HG03460 (cell line): ENCODE data around the gene ULK2.
"Not testable (repeated sequence)": the region's sequence is repeated elsewhere in the genome, so short reads cannot be mapped to it uniquely, and the experiment has no call there.

Experiments
- ATAC-seq: cut with Tn5 transposase; IDR thresholded peaks from one replicate; pipeline ENCODE4 v1.9.1; 2021; ENCODE audit not compliant: unreplicated experiment

Gene ULK2

DNA sequence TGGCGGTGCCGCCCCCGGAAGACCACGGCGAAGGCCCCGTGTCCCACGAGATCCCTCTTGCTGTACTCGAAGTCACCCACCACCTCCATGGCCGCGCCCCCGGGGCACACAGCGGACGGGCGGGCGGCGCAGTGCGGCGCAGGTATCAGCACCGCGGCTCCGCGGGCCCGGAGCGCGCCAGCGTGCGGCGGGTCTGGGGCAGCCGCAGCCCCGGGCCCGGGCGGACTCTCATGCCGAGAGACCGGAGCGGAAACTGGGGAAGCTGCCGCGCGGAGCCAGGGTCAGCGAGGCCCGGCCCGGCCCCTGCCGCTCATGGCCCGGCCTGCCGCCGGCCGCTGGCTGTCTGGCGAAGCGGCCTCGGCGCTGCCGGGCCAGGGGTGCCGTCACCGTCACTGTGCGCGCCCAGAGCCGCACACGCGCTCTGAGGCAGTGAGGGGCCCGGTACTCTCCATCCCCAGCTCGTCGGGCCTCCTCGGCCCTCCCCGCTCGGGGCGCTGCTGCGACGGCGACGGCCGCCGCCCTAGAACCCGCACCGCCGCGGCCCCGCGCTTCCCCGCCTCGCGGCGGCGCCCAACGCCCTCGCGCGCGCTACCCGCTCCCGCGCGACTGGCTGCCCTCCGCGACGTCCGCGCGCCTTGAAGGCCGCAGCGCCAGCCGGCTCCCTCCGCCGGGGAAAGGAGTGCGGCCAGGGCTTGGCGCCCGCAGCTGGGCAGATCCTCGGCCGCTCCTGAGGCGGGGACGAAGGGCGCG lies at the start of gene ULK2:
Gene ULK2, minus strand, starts transcription at position 608 of the 750 bp plus-strand sequence. Its CDS starts 519 bp downstream, at position 89.
- no peak for ATAC-seq

DNA sequence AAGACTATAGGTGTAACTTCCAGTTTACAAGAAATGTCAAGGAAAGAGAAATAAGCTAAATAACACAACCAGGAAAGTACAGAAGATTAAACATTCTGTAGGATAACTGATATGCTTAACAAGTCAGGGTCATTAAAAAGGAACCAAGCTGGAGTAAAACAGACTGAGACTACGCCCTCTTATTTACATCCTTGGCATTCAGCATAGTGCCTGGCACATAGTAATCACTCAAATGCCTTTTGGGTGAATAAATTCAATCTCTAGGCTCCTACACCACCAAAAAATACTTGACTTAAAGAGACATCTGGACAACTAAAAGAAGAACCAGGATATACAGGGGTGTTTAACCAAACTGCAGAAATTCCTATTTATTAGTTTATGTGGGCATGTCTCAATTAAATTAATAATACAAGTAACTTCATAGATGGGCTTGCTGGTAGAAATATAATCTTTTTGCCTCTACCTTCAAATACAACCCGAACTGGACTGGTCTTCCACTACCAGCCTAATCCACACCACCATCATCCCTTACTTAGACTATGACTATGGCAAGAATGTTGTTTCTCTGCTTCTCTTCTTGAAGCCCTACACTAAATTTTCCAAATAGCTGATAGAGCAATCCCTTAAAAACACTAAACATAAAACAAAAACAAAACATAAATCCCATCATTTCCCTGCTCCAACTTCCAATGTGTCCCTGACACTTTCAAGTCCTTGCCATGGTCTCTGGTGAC lies 47.7 kb upstream of the ULK2 start:
- no peak for ATAC-seq

DNA sequence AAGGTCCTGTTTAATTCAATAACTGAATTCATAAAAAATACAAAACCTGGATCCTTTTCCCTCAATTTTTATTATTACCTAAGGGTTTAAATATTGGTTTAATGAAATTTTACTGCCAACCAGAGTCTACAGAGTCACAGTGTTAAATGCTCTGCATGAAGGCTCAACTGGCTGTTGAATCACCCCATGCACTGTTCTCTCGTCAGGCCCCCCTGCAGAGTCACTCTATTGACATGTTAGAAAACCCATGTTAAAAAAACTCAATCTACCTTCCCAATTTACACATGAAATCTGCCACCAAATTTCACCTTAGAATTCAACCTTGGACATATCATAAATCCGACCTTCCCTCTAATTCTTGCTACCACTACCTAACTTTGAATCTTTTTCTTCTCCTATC lies 43.3 kb upstream of the ULK2 start:
- no peak for ATAC-seq

DNA sequence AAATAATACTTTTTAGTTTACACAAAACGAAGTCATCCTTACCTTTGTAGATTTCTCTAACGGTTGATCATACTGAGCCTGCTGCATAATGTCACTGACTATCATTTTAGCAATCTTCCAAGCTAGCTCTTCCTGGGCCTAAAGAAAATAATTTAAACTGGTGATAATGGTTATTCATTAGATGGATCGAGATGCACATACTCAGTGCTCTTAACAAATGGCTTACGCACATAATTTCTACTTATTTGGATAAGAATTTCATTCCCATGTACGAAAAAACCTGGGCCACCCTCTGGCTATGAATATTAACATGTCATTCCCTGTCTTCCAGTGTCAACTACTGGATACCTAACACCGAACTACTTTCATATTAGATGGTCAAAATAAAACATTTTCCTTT lies 41.4 kb upstream of the ULK2 start:
- ATAC-seq, result no peak

DNA sequence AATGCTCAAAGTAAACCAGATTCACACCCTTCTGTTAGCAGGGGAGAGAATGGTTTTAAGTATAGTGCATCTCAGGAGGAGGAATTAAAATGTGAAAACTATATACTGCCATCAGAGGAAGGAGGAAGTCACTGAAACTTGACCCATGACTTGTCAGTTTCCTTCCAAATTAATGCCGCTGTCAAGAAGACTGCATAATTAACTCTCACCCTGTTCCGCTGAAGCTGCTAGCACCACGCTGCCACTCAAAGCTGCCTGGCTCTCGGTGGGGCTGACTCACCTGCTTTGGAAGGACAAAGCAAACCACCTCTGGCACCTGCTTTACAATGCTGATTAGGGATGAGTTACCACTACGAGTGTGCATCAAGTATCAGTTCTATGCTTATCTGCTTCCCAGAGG lies 37.8 kb upstream of the ULK2 start:
- no peak for ATAC-seq

DNA sequence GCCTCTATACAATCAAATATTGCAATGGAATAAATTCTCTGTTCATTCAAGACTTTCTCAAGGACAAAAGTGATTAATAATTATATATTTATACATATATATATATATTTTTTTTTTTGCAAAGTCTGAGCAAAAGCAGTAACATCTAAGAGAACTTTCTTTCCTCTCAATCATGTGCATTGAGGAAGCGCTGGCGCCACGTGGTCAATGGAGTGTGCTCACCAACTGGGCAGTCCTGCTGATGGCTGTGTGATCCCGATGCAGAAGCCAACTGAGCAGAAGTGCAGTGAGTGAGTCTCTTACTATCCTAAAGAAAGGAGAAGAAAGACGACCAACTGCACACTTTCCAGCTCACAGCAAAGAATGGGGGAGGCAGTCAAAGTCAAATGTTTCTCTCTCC lies 37.2 kb upstream of the ULK2 start:
- ATAC-seq, result no peak

DNA sequence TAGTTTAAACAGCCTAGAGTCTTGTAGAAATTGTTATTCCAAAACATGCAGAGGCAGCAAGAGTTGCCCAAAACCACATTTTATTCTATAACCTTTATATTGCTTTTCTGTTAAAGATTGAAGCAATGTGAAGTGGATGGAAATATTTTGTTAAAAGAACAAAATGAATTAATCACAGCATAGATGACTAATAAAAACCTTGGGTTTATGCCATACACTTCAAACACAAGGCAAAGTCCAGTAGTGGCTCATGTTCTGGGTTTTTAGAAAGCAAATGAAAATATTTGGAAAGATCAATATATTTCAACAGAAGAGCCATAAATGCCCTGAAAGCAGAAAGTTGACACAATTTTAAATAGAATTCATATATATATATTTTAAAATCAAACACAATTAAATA lies 36.7 kb upstream of the ULK2 start:
- ATAC-seq, result no peak

DNA sequence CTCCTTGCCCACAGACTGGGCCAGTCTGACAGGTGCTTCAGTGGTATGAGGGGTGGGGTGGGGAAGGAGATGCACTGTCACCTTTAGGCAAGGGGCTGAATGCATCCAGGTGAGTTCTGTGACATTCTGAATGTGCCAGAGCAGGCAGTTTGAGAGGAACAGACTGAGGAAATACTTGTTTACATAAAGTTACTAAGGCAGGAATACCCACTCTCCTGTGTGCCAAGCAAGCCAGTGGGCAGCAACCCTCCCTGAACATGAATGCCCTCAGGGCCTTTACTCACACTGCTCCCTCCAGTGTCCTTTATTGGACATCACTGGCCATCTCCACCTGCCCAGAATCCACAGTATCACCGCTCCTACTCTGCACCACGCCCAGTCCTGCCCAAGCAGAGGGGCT lies 33.1 kb upstream of the ULK2 start:
- ATAC-seq, result no peak

DNA sequence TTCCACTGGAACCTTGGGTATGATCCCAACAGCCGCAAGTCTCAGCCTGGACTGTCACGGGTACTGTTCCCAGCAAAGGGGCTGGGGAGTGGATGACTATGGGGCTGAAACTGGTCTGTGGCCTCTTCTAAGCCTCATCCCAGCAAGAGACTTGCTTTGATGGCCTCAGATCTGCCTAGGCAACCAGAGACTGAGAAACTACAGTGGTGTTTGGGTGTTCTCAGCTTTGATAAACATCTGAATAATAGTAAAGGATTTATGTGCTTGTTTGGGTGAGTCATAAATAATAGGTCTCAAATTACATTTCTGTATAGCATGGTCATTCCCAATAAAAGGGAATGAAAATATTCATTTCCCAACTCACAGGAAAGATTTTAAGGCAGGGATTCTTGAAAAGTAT lies 30.2 kb upstream of the ULK2 start:
- no peak for ATAC-seq

DNA sequence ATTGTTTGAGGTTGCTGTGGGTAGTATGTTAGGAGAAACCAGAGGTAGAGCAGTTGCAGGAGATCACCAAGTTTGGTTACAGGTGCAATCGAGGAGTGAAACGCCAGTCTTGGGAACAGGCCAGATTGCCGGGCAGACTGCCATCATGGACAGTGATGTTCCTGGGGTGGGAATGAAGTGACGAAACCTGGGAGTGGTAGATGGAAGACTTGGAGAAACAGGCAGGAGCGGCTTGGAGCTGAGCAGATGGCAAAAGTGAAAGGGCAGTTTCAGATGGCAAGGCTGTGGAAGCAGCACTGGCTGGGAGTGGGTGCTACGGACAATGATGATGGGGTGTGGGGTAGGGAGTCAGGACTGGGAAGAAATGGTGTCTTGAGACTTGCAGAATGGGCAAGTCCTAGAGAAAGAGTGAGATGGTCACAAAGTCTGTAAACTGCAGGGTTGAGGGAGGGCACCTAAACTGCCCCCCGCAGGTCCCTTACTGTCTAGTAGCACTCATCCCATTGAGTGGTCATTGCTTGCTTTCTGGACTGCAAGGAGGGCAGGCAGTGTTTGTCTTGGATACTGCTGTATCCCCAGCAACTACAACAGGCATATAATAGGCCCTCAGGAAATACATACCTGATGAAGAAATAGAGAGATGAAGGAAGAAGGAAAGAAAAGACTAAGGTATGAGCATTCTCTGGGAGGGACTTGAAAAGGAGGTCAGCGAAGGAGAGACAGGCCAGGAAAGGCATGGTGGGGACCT lies 29.5 kb upstream of the ULK2 start:
- no peak for ATAC-seq

DNA sequence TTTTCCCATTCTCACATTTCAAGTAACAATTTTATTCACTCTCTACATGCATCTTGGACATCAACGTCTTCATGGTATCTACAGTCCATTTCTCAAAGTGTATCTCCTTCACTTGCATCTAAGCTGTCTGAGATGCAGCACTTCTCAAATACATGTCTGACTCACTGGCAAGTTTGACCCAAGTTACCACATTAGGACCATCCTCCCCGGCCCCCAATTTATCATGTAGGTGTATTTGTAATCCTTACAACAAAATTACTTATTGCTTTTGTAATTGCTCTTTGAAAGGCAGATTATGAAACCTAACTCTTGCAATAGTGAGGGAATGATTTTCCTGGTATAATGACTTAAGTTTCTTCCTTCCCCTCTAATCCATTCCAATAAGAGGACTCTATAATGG lies 28.9 kb upstream of the ULK2 start:
- no peak for ATAC-seq

DNA sequence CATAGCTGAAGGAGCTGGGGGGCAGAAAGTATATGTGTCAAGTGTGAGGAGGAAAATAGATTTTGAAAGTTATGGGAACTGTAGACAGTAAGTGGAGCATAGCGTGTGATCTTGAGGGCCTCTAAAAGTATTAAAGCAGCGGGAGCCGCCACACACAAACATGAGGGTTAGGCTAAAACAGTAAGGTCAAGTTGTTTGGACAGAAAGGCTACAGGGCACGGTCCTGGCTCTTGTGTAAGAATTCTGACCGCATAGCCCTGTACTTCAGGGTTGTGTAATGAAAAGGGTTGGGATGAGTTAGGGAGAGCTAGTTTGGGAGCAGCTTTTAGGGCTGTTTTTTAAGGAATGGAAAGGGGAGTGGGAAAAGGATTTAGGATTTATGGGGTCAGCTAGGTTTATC lies 22.8 kb upstream of the ULK2 start:
- ATAC-seq, result not testable (repeated sequence)

DNA sequence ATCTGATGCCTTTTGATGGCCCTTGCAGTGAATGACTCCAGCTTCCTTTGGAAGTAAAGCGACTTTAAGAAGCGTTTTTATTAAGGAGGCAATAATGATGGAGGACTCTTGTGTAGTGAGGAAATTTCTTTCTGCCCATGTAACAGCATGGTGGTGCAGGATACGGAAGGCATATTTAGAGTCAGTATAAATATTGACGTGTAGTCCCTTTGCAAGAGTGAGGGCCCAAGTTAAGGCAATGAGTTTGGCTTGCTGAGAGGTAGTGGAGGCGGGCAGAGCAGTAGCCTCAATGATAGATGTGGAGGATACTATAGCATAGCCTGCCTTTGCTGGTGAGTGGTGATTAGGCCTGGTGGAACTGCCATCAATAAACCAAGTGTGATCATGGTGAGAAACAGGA lies 22.3 kb upstream of the ULK2 start:
- ATAC-seq, result not testable (repeated sequence)

DNA sequence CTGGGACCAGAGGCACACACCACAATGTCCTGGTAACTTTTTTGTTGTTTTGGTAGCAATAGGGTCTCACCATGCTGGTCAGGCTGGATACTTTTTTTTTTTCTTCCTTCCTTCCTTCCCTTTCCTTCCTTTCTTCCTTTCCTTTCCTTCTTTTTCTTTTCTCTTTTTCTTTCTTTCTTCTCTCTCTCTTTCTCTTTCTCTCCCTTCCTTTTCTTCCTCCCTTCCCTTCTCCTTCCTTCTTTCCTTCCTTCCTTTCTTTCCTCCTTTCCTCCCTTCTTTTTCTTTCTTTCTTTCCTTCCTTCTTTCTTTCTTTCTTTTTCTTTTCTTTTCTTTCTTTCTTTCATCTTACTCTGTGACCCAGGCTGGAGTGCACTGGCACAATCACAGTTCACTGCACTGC lies 18.4 kb upstream of the ULK2 start:
- no peak for ATAC-seq

DNA sequence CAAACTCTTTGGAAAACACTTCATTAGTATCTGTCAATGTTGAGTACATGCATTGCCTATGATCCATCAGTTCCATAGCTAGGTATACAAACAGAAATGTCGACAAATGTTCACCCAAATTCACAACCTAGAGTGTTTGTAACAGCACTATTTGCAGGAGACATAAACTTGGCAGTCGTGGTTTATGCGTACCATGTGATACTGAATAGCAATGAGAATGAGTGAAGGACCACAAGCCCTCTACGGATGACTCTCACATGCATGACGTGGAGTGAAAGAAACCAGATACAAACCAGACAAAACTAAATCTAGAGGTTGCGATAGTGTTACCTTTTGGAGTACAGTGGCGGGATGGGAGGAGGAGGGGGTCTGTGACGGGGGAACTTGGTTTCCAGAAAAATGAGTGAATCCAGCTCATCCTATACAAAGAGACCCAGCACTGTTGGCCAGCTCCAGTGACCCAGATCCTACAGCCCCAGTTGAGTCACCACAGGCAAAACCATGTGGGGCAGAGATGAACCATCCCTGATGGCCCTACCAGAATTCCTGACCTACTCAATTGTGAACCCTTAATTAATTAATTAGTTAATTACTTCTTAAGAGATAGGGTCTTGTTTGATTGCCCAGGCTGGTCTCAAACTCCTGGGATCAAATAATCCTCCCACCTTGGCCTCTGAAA lies 15.9 kb upstream of the ULK2 start:
- no peak for ATAC-seq

DNA sequence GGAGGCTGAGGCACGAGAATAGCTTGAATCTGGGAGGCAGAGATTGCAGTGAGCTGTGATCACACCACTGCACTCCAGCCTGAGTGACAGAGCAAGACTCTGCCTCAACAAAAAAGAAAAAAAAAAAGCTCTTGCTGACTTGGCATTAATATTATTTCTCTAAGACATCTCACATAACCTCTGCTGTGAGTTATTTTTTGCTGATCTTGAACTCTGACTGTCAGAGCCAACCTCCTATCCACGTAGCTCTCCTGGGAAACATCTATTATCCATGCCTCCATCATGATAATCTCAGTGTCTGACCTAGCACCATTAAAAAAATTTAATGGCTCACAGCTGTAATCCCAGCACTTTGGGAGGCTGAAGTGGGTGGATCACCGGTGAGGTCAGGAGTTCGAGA lies 12.7 kb upstream of the ULK2 start:
- no peak for ATAC-seq

DNA sequence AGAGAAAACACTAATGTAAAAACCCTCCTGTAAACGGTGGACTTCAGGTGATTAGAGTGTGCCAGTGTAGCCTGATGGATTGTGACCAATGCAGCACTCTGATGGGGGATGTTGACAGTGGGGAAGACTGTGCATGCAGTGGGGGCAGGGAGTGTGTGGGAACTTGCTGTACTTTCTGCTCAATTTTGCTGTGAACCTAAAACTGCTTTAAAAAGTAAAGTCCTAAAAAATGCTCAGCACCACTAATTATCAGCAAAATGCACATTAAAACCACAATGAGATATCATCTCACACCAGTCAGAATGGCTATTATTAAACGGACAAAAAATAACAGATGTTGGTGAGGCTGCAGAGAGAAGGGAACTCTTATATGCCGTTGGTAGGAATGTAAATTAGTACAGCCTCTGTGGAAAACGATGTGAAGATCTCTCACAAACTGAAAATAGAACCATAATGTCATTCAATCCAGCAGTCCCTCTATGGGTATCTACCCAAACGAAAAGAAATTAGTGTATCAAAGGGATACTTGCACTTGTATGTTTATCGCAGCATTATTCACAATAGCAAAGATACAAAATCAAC lies 9.7 kb upstream of the ULK2 start:
- ATAC-seq, result no peak

DNA sequence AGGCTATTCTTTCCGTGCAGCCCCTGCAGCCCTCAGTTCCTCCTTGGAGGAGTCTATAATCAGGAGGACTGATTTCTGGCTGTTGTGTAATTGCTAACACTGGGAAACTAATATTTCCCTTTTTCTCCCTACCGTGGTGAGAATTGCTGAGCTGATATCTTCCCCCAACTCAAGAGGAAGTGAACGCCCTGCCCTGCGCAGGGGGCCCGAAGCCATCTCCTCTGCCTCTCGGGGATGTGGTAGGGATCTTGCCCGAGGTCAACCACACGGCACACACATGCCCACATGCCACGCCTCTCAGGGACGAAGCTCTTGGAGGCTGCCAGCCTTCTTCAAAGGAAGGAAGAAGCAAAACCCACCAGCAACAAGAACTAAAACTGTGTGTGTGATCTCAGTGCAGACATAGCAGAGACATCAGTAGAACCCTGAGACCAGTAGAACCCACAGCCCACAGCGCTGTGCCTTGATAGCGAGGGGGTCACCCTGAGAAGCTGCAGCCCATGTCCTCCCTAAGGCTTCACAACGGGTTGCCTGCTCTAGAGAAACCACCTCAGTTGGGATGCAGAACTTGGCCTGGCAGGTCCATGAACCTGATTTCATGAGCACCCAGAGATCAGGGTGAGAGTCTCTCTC lies 8.9 kb upstream of the ULK2 start:
- ATAC-seq, result no peak

DNA sequence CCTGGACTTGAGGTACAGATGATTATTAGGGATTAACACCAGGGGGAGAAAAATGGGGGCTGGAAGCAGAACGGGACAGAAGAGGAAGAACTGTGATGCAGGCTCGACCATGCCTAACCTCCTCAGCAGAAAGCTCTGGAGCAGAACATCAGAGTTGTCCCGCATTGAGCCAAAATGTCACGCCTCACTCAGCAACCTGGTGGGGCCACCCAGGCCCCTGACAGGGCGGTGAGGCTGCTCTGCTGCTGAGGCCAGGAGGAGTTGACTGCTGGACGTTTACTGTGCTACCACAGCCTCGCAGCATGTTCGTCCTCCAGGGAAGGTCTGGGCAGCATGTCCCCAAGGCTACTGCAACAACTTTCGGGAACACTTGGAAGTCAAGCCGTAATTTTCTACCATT lies 6.5 kb upstream of the ULK2 start:
- no peak for ATAC-seq

DNA sequence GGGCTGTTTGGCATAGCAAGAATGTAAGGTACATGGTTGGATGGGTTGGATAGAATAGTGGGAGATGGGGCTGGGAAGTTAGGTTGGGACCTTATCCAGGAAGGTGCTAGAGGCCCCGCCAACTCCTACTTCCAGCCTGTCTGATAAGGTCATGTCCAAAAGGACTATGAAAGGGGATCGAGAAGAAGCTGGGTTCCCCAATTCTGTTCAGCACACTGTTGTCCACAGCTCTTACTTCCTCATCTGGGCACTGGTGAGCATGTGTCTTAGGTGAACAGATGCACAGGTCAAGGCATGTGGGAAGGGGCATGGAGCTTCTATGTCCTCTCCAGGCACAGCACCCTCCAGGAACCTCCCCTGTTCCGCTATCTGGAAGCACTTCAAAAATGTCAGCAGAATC lies 5.6 kb upstream of the ULK2 start:
- no peak for ATAC-seq

DNA sequence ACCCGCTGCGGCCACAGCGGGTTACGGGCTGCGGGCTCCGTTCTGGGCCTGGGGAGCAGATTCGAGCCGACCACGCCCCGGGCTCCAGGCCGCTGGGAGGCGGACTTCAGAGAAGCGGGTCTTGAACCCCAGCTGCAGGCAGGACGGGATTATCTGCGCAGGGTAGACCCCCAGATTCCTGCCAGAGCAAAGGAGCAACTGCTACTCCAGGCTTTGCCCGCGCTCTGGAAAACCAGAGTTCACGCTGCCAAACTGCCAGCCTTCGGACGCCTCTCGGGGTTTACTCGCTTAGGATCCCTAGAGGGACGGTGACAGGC lies 301 bp upstream of the ULK2 start:
- no peak for ATAC-seq
